ENCODE data around the gene KIAA1328.

DNA sequence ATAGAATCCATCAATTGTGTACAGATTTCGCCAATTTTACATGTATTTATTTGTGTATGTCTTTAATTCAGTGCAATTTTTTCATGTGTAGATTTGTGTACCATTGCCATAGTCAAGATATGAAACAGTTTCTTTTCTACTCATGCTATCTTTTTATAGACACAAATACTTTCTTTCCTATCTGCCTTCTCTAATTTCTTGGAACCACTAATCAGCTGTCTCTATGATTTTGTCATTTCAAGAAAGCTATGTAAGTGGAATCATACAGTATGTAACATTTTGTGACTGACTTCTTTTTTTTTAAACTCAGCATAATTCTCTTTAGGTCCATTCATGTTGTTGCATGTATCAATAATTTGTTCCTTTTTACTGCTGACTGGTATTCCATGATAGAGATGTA, 33.3 kb downstream of the KIAA1328 start:
- TF ChIP-seq FOXM1 (IDR thresholded peaks at IDR 0.05; ENCODE audit: borderline replicate concordance, low read depth) (no peak), YY1 (IDR thresholded peaks at IDR 0.05; ENCODE audit: low read depth) (no peak), EP300 (IDR thresholded peaks at IDR 0.05; ENCODE audit: borderline replicate concordance) (no peak), RAD21 (IDR thresholded peaks at IDR 0.05; ENCODE audit: low read depth) (no peak), CREB1 (IDR thresholded peaks at IDR 0.05; ENCODE audit: low read depth) (no peak), TAF1 (IDR thresholded peaks at IDR 0.05; ENCODE audit: low read depth) (no peak), TCF12 (IDR thresholded peaks at IDR 0.05; ENCODE audit: low read depth) (no peak), NFIC (IDR thresholded peaks at IDR 0.05) (no peak), CEBPB (IDR thresholded peaks at IDR 0.05) (no peak)
